BLaER1 (cell line): ENCODE results near the gene SPOCK1.

ENCODE experiments used
- H3K27ac ChIP-seq: shearing (Covaris generic); formaldehyde crosslinking; 2 replicates; pipeline ENCODE4 v1.8.1; 2022
- H3K27me3 ChIP-seq: shearing (Covaris generic); formaldehyde crosslinking; 2 replicates; pipeline ENCODE4 v1.8.1; 2022
- H3K36me3 ChIP-seq: shearing (Covaris generic); formaldehyde crosslinking; 2 replicates; pipeline ENCODE4 v1.8.1; 2022
- H3K4me1 ChIP-seq: shearing (Covaris generic); formaldehyde crosslinking; 2 replicates; pipeline ENCODE4 v1.8.1; 2022
- H3K4me2 ChIP-seq: shearing (Covaris generic); formaldehyde crosslinking; 2 replicates; pipeline ENCODE4 v1.8.1; 2022
- H3K4me3 ChIP-seq: shearing (Covaris generic); formaldehyde crosslinking; 2 replicates; pipeline ENCODE4 v1.8.1; 2022
- H3K9ac ChIP-seq: shearing (Covaris generic); formaldehyde crosslinking; 2 replicates; pipeline ENCODE4 v1.8.1; 2022
- H3K9me3 ChIP-seq: shearing (Covaris generic); formaldehyde crosslinking; 2 replicates; pipeline ENCODE4 v1.8.1; 2022
- H4K20me1 ChIP-seq: shearing (Covaris generic); formaldehyde crosslinking; 2 replicates; pipeline ENCODE4 v1.8.1; 2022
- Cebpa-rat ChIP-seq: shearing (Covaris generic); IDR thresholded peaks from 2 replicates; pipeline ENCODE4 v1.8.1; 2022

SPOCK1 gene

GRCh38 chr5:137226081-137226480 is 273.0 kb downstream of the SPOCK1 start:
- TF ChIP-seq Cebpa-rat: no peak
- Histone ChIP-seq H4K20me1 (no peaks in the 10 kb centered on the region), H3K9ac (no peak overlapping the region), H3K36me3 (no peaks in the 10 kb centered on the region), H3K4me1 (no peaks in the 10 kb centered on the region), H3K27ac (no peak overlapping the region), H3K4me3 (no peak overlapping the region), H3K4me2 (no peak overlapping the region), H3K27me3 (no peaks in the 10 kb centered on the region), H3K9me3 (no peaks in the 10 kb centered on the region)

DNA sequence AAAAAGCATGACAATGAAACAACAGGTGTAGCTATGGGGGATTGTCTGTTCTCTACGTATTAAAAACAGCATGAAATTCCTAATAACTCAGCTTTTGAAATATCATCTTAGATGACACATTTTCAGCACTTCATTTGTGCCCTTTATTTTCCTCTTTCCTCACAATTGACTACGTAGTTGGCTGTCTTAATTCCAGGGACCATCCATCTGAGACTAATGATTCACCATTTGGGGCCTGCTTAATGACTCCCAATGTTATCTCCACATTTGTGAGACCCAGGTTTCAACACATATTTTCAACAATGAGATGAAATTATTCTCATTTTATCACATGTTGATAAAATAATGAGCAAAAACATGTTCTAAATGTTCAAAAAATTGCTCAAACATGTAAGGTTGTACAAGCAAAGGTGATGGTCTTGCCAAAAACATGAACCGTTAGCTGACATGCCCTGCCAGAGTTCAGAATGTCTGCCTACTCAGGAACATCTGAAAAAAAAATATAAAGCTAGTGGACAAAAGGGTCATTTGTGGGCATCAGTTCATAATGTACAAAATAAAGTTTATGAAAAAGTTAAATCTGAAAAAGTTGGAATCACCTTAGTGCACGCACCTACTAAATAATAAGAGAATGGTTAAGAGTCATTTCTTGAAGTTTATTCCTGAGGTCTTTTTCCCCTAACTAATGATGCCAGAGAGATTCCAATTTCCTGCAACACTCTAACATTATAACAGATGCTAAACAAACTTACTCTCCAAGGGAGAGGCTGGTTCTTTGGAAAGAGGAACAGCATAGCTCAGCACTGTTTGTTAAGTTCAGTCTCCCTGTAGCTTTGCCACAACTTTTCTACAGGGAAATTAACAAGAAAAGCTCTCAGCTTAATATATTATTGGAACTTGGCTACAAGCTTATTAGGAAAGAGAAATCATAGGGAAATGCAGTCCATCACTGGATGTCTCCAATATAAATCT is 275.5 kb downstream of the SPOCK1 start:
- TF ChIP-seq Cebpa-rat: no peak
- Histone ChIP-seq H3K36me3 (no peaks in the 10 kb centered on the region), H3K4me2 (no peak overlapping the region), H3K4me3 (no peak overlapping the region), H4K20me1 (no peaks in the 10 kb centered on the region), H3K9ac (no peak overlapping the region), H3K27me3 (no peaks in the 10 kb centered on the region), H3K4me1 (no peaks in the 10 kb centered on the region), H3K27ac (no peak overlapping the region), H3K9me3 (no peaks in the 10 kb centered on the region)

GRCh38 chr5:137221943-137222342 is 277.2 kb downstream of the SPOCK1 start:
- no peak overlapping the region for H3K27ac ChIP-seq
- TF ChIP-seq Cebpa-rat: no peak
- no peaks in the 10 kb centered on the region for H3K4me1 ChIP-seq
- no peaks in the 10 kb centered on the region for H3K9me3 ChIP-seq
- no peak overlapping the region for H3K4me3 ChIP-seq
- H3K9ac ChIP-seq: no peak overlapping the region
- no peak overlapping the region for H3K4me2 ChIP-seq
- no peaks in the 10 kb centered on the region for H3K27me3 ChIP-seq
- no peaks in the 10 kb centered on the region for H3K36me3 ChIP-seq
- no peaks in the 10 kb centered on the region for H4K20me1 ChIP-seq

- H3K4me2 ChIP-seq: no peak overlapping the region
- no peak overlapping the region for H3K9ac ChIP-seq
- no peaks in the 10 kb centered on the region for H4K20me1 ChIP-seq
Measured at GRCh38 chr5:137220523-137220927, 278.6 kb downstream of the SPOCK1 start.

DNA sequence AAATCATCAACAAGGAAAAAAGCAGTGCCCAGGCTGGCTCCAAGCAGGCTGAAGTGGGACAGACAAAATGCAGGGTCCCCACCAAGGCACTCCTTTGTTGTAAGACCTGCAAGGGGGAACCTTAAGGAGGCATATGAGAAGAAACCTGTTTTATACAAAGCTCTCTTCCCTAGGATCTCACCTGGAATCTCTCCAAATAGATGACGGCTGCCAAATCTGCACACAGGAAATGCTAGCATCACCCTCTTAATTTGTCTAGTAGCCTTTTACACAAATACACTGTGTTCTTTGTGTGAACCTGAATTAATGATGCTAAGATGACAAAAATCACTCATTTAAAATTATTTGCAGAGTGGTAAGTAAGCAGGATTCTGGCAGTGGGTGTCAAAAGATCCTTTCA is 280.2 kb downstream of the SPOCK1 start:
- Histone ChIP-seq H3K4me2 (no peak overlapping the region), H3K27ac (no peak overlapping the region), H3K36me3 (no peaks in the 10 kb centered on the region), H4K20me1 (no peaks in the 10 kb centered on the region), H3K27me3 (no peaks in the 10 kb centered on the region), H3K4me1 (no peaks in the 10 kb centered on the region), H3K9me3 (no peaks in the 10 kb centered on the region), H3K9ac (no peak overlapping the region), H3K4me3 (no peak overlapping the region)
- no peak for TF ChIP-seq Cebpa-rat

More at GRCh38 chr5:137220523-137220927, 278.6 kb downstream of the SPOCK1 start:
- H3K4me1 ChIP-seq: no peaks in the 10 kb centered on the region
- no peaks in the 10 kb centered on the region for H3K36me3 ChIP-seq
- H3K27ac ChIP-seq: no peak overlapping the region
- H3K27me3 ChIP-seq: no peaks in the 10 kb centered on the region
- TF ChIP-seq Cebpa-rat: no peak
- no peaks in the 10 kb centered on the region for H3K9me3 ChIP-seq
- no peak overlapping the region for H3K4me3 ChIP-seq

DNA sequence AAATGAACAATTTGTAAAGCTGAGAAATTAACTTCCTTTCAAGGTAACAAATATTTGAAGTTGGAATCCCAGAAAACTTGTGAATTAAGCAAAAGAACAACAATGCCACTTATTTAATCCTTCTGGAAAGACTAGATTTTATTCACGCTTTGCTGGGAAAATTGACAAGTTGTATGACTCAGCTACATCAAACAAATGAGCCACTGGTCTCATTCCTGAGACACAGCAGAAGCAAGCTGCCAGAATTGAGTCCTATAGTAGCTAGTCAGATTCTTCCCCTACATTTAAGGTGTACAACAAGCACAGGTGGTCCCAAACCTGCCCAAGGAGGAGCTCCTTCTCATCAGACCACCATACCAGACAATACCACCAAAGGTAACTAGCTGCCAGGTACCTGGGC is 280.7 kb downstream of the SPOCK1 start:
- no peaks in the 10 kb centered on the region for H3K36me3 ChIP-seq
- no peak overlapping the region for H3K27ac ChIP-seq
- H3K4me2 ChIP-seq: no peak overlapping the region
- no peak overlapping the region for H3K4me3 ChIP-seq
- no peak overlapping the region for H3K9ac ChIP-seq
- H3K4me1 ChIP-seq: no peaks in the 10 kb centered on the region
- no peak for TF ChIP-seq Cebpa-rat
- no peaks in the 10 kb centered on the region for H3K27me3 ChIP-seq
- no peaks in the 10 kb centered on the region for H3K9me3 ChIP-seq
- no peaks in the 10 kb centered on the region for H4K20me1 ChIP-seq

GRCh38 chr5:137217599-137218200 is 281.4 kb downstream of the SPOCK1 start:
- Histone ChIP-seq H3K4me2 (no peak overlapping the region), H3K9me3 (no peaks in the 10 kb centered on the region), H3K9ac (no peak overlapping the region), H3K4me1 (no peaks in the 10 kb centered on the region), H3K27me3 (no peaks in the 10 kb centered on the region), H3K27ac (no peak overlapping the region), H3K4me3 (no peak overlapping the region), H3K36me3 (no peaks in the 10 kb centered on the region), H4K20me1 (no peaks in the 10 kb centered on the region)
- no peak for TF ChIP-seq Cebpa-rat

GRCh38 chr5:137216976-137217598 is 282.0 kb downstream of the SPOCK1 start:
- H3K36me3 ChIP-seq: no peaks in the 10 kb centered on the region
- H3K27me3 ChIP-seq: no peaks in the 10 kb centered on the region
- no peak overlapping the region for H3K4me3 ChIP-seq
- H3K4me1 ChIP-seq: no peaks in the 10 kb centered on the region
- H3K9me3 ChIP-seq: no peaks in the 10 kb centered on the region
- no peak overlapping the region for H3K9ac ChIP-seq
- H3K27ac ChIP-seq: no peak overlapping the region
- no peak overlapping the region for H3K4me2 ChIP-seq
- no peak for TF ChIP-seq Cebpa-rat
- no peaks in the 10 kb centered on the region for H4K20me1 ChIP-seq

DNA sequence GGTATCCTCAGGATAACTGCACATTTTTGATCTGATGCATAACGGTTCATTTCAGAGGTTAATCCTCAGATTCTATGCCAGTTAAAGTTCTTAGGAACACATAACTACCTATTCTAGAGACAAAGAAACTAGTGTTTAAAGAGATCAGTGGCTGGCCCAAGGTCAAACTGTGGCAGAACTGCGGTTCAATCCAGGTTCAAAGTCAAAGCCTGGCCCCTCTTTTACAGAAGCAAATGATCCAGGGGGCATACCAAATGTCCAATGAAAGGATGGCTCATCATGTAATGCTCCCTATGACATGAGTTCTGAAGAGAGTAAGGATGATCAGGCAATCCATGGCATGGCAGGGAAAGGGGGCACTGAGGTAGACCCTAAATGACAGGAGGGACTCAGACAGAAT is 283.3 kb downstream of the SPOCK1 start:
- Histone ChIP-seq H3K4me3 (no peak overlapping the region), H3K27me3 (no peaks in the 10 kb centered on the region), H3K9ac (no peak overlapping the region), H3K27ac (no peak overlapping the region), H3K36me3 (no peaks in the 10 kb centered on the region), H3K9me3 (no peaks in the 10 kb centered on the region), H4K20me1 (no peaks in the 10 kb centered on the region), H3K4me2 (no peak overlapping the region), H3K4me1 (no peaks in the 10 kb centered on the region)
- no peak for TF ChIP-seq Cebpa-rat

GRCh38 chr5:137215261-137215660 is 283.9 kb downstream of the SPOCK1 start:
- no peaks in the 10 kb centered on the region for H3K9me3 ChIP-seq
- H3K4me3 ChIP-seq: no peak overlapping the region
- H3K27me3 ChIP-seq: no peaks in the 10 kb centered on the region
- no peak overlapping the region for H3K9ac ChIP-seq
- no peaks in the 10 kb centered on the region for H3K4me1 ChIP-seq
- no peaks in the 10 kb centered on the region for H3K36me3 ChIP-seq
- H3K27ac ChIP-seq: no peak overlapping the region
- H4K20me1 ChIP-seq: no peaks in the 10 kb centered on the region
- no peak for TF ChIP-seq Cebpa-rat
- H3K4me2 ChIP-seq: no peak overlapping the region
